ENCODE measurements around the gene PHLDA1. TPM values are rescaled to one million over a fixed set of nuclear protein-coding genes. Genes with fewer than 3 reads are reported as not detected.

The PHLDA1 gene
- total RNA-seq, 4 donors from 2014 or later: 0.59 to 34.8 (median 6.7) TPM

GRCh38 chr12:76013603-76014002 is 18.0 kb downstream of the PHLDA1 start:
- H3K36me3 ChIP-seq: no peaks in the 10 kb centered on the region
- no peak overlapping the region for H3K4me3 ChIP-seq
- H3K9me3 ChIP-seq: no peaks in the 10 kb centered on the region
- no peak overlapping the region for H3K27ac ChIP-seq
- no peak for DNase-seq
- H3K27me3 ChIP-seq: no peaks in the 10 kb centered on the region
- TF ChIP-seq, protein P1, sequence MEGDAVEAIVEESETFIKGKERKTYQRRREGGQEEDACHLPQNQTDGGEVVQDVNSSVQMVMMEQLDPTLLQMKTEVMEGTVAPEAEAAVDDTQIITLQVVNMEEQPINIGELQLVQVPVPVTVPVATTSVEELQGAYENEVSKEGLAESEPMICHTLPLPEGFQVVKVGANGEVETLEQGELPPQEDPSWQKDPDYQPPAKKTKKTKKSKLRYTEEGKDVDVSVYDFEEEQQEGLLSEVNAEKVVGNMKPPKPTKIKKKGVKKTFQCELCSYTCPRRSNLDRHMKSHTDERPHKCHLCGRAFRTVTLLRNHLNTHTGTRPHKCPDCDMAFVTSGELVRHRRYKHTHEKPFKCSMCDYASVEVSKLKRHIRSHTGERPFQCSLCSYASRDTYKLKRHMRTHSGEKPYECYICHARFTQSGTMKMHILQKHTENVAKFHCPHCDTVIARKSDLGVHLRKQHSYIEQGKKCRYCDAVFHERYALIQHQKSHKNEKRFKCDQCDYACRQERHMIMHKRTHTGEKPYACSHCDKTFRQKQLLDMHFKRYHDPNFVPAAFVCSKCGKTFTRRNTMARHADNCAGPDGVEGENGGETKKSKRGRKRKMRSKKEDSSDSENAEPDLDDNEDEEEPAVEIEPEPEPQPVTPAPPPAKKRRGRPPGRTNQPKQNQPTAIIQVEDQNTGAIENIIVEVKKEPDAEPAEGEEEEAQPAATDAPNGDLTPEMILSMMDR (IDR thresholded peaks at IDR 0.05): no peak
- no peak for TF ChIP-seq POLR2A (IDR thresholded peaks at IDR 0.05)
- H3K4me1 ChIP-seq: no peaks in the 10 kb centered on the region
- intact Hi-C loops (cut with DNase I; ENCODE audit: low total_unique reads): no loop called here

- no peaks in the 10 kb centered on the region for H3K4me1 ChIP-seq
- no peak for DNase-seq
- no peaks in the 10 kb centered on the region for H3K27me3 ChIP-seq
- intact Hi-C loops (cut with DNase I; ENCODE audit: low total_unique reads): no loop called here
- H3K9me3 ChIP-seq: no peaks in the 10 kb centered on the region
- no peak overlapping the region for H3K4me3 ChIP-seq
- no peaks in the 10 kb centered on the region for H3K36me3 ChIP-seq
- no peak for TF ChIP-seq POLR2A (IDR thresholded peaks at IDR 0.05)
- TF ChIP-seq, protein P1 (IDR thresholded peaks at IDR 0.05): no peak
- no peak overlapping the region for H3K27ac ChIP-seq
Observed at GRCh38 chr12:76012644-76013043, 18.9 kb downstream of the PHLDA1 start.

- H3K9me3 ChIP-seq: no peaks in the 10 kb centered on the region
- intact Hi-C loops (cut with DNase I; ENCODE audit: low total_unique reads): no loop called here
- no peak for DNase-seq
- H3K27me3 ChIP-seq: no peaks in the 10 kb centered on the region
- H3K27ac ChIP-seq: no peak overlapping the region
- TF ChIP-seq POLR2A (IDR thresholded peaks at IDR 0.05): no peak
- TF ChIP-seq, protein P1 (IDR thresholded peaks at IDR 0.05): no peak
- H3K4me3 ChIP-seq: no peak overlapping the region
- no peaks in the 10 kb centered on the region for H3K36me3 ChIP-seq
- H3K4me1 ChIP-seq: no peaks in the 10 kb centered on the region
Observed at GRCh38 chr12:76010732-76011458, 20.7 kb downstream of the PHLDA1 start.

- H3K27ac ChIP-seq: no peak overlapping the region
- no peak overlapping the region for H3K4me3 ChIP-seq
- no peak for DNase-seq
- no peaks in the 10 kb centered on the region for H3K27me3 ChIP-seq
- H3K36me3 ChIP-seq: no peaks in the 10 kb centered on the region
- no peaks in the 10 kb centered on the region for H3K9me3 ChIP-seq
- H3K4me1 ChIP-seq: no peaks in the 10 kb centered on the region
- intact Hi-C loops (cut with DNase I; ENCODE audit: low total_unique reads): no loop called here
- TF ChIP-seq, protein P1 (IDR thresholded peaks at IDR 0.05): no peak
- TF ChIP-seq POLR2A (IDR thresholded peaks at IDR 0.05): no peak
Observed at GRCh38 chr12:76008428-76008827, 23.1 kb downstream of the PHLDA1 start.

DNA sequence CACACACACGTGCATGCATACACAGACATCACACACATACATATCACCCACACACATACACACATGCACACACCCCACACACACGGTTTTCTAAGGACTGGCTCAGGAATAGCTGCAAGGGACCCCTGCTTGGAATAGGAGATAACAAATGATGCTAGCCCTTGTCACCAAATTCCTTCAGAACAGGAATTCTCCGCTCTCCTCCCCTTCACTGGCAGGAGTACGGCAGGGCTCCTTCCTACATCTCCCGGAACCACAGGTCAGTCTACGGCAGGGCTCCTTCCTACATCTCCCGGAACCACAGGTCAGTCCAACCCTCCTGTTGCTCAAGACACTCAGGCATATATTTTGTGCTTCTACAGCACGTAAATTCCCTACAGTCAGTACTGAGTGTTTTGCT is 23.9 kb downstream of the PHLDA1 start:
- H3K9me3 ChIP-seq: no peaks in the 10 kb centered on the region
- DNase-seq: no peak
- H3K4me3 ChIP-seq: no peak overlapping the region
- TF ChIP-seq POLR2A (IDR thresholded peaks at IDR 0.05): no peak
- TF ChIP-seq, protein P1 (IDR thresholded peaks at IDR 0.05): no peak
- intact Hi-C loops (cut with DNase I; ENCODE audit: low total_unique reads): no loop called here
- H3K27me3 ChIP-seq: no peaks in the 10 kb centered on the region
- H3K36me3 ChIP-seq: no peaks in the 10 kb centered on the region
- no peak overlapping the region for H3K27ac ChIP-seq
- no peaks in the 10 kb centered on the region for H3K4me1 ChIP-seq

Data from uterus (tissue), 4 donors.